ENCODE data around the gene NUDT22.

Gene NUDT22

GRCh38 chr11:64229744-64230170 lies 3.7 kb downstream of the NUDT22 start:
- no peak for DNase-seq

GRCh38 chr11:64230171-64230984 lies 4.3 kb downstream of the NUDT22 start, which contains the start of gene DNAJC4:
DNAJC4 (plus strand) TSS chr11:64230548; CDS start chr11:64230855, 307 bp downstream.
- DNase-seq = peak; percentile 95

- no peak for DNase-seq
These were observed 4.9 kb downstream of the NUDT22 start for GRCh38 chr11:64230985-64231365.

- DNase-seq = no peak
These were observed 5.5 kb downstream of the NUDT22 start for GRCh38 chr11:64231546-64231945.

GRCh38 chr11:64232182-64232966 lies 6.3 kb downstream of the NUDT22 start:
- no peak for DNase-seq

GRCh38 chr11:64232967-64233315 lies 6.9 kb downstream of the NUDT22 start:
- no peak for DNase-seq

GRCh38 chr11:64233913-64234586 lies 8.0 kb downstream of the NUDT22 start, which contains the start of gene VEGFB:
VEGFB (plus strand) TSS chr11:64234584; CDS start chr11:64234834, 250 bp downstream.
- DNase-seq = peak; percentile 84

GRCh38 chr11:64234647-64235379 lies 8.7 kb downstream of the NUDT22 start:
- peak; percentile 83 for DNase-seq

- no peak for DNase-seq
These were observed 9.5 kb downstream of the NUDT22 start for GRCh38 chr11:64235437-64236161.

- no peak for DNase-seq
These were observed 11.4 kb downstream of the NUDT22 start for GRCh38 chr11:64237484-64237951.

- no peak for DNase-seq
These were observed 12.0 kb downstream of the NUDT22 start for GRCh38 chr11:64238076-64238475.

- DNase-seq = no peak
These were observed 12.9 kb downstream of the NUDT22 start for GRCh38 chr11:64238999-64239398.

GRCh38 chr11:64239662-64240434 lies 13.8 kb downstream of the NUDT22 start:
- no peak for DNase-seq

GRCh38 chr11:64240435-64241240 lies 14.6 kb downstream of the NUDT22 start, which contains the start of gene FKBP2:
FKBP2 (plus strand) TSS chr11:64241095; CDS start chr11:64242388, 1,293 bp downstream.
- DNase-seq = peak; percentile 99

- peak; percentile 100 for DNase-seq
These were observed 15.1 kb downstream of the NUDT22 start for GRCh38 chr11:64241241-64241490.

GRCh38 chr11:64241491-64242374 lies 15.7 kb downstream of the NUDT22 start:
- DNase-seq = no peak

- DNase-seq = no peak
These were observed 17.3 kb downstream of the NUDT22 start for GRCh38 chr11:64243236-64243854.

- no peak for DNase-seq
These were observed 18.0 kb downstream of the NUDT22 start for GRCh38 chr11:64244107-64244506.

- DNase-seq = no peak
These were observed 18.9 kb downstream of the NUDT22 start for GRCh38 chr11:64244966-64245365.
